Type B pancreatic cell (in vitro differentiated cells): ENCODE measurements around the gene TSPYL4. TPM values are rescaled to one million over a fixed set of nuclear protein-coding genes. Genes with fewer than 3 reads are reported as not detected.

Experiments used
- DNase-seq: peaks from one replicate; pipeline ENCODE4 v3.0.0; 2021; ENCODE audit warnings: mixed read lengths; ENCODE audit not compliant: unreplicated experiment; ENCODE audit errors: extremely low spot score
- H3K27ac Mint-ChIP-seq: 2 replicates; pipeline ENCODE4 v1.8.0; 2021; ENCODE audit warnings: mild to moderate bottlenecking, mixed read lengths
- H3K27me3 Mint-ChIP-seq: 2 replicates; pipeline ENCODE4 v1.8.0; 2021; ENCODE audit warnings: mixed read lengths
- H3K36me3 Mint-ChIP-seq: 2 replicates; pipeline ENCODE4 v1.8.0; 2021; ENCODE audit warnings: mixed read lengths
- H3K4me1 Mint-ChIP-seq: one replicate; pipeline ENCODE4 v1.8.0; 2021; ENCODE audit warnings: mixed read lengths; ENCODE audit not compliant: unreplicated experiment
- H3K4me3 Mint-ChIP-seq: 2 replicates; pipeline ENCODE4 v1.8.0; 2021; ENCODE audit warnings: mild to moderate bottlenecking, mixed read lengths
- H3K9me3 Mint-ChIP-seq: 2 replicates; pipeline ENCODE4 v1.8.0; 2021; ENCODE audit warnings: mixed read lengths
- CTCF ChIP-seq: fragments of 200-600 bp; sonication (generic); conservative IDR thresholded peaks from 2 replicates; pipeline ENCODE4 v1.5.0; 2021; ENCODE audit warnings: antibody characterized with exemption, mild to moderate bottlenecking
- total RNA-seq: library from RNA; stranded (reverse); gene quantifications from 2 replicates; pipeline ENCODE4 v1.2.1, GENCODE V29; 2021; ENCODE audit warnings: low replicate concordance

TSPYL4 gene
- total RNA-seq, 1 donor from 2014 or later = 46.7 TPM

GRCh38 chr6:116268589-116269293 lies 14.9 kb upstream of the TSPYL4 start:
- peak; percentile 94 for TF ChIP-seq CTCF
- Mint-ChIP-seq H3K4me1 (peaks cover 6% of the 10 kb centered on the region), H3K36me3 (peaks cover 18% of the 10 kb centered on the region), H3K9me3 (peaks cover 6% of the 10 kb centered on the region), H3K4me3 (no peak overlapping the region), H3K27me3 (no peaks in the 10 kb centered on the region), H3K27ac (no peak overlapping the region)
- no peak for DNase-seq

DNA sequence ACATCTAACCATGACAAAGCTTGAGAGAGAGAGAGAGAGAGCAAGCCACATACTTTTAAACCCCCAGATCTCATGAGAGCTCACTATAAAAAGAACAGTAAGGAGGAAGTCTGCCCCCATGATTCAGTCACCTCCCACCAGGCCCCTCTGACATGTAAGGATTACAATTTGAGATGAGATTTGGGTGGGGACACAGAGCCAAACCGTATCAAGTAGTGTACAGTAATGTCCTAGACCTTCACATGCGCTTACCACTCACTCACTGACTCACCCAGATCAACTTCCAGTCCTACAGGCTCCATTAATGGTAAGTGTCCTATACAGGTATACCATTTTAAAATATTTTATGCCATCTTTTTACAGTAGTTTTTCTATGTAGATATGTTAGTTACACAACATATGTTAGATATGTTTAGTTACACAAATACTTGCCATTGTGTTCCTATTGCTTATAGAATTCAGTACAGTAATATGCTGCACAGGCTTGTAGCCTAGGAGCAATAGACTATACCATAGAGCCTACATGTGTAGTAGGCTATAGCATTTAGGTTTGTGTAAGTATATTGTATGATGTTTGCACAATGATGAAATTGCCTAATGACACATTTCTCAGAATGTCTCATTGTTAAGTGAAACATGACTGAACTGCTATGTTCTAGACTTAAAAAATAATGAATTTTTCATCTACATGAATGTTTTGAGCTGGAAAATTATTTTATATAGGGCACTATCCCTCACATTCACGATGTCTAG lies 14.1 kb upstream of the TSPYL4 start:
- Mint-ChIP-seq H3K27me3 (no peaks in the 10 kb centered on the region), H3K4me3 (no peak overlapping the region), H3K36me3 (peaks cover 16% of the 10 kb centered on the region), H3K27ac (no peak overlapping the region), H3K4me1 (peaks cover 6% of the 10 kb centered on the region), H3K9me3 (peaks cover 6% of the 10 kb centered on the region)
- no peak for TF ChIP-seq CTCF
- no peak for DNase-seq

DNA sequence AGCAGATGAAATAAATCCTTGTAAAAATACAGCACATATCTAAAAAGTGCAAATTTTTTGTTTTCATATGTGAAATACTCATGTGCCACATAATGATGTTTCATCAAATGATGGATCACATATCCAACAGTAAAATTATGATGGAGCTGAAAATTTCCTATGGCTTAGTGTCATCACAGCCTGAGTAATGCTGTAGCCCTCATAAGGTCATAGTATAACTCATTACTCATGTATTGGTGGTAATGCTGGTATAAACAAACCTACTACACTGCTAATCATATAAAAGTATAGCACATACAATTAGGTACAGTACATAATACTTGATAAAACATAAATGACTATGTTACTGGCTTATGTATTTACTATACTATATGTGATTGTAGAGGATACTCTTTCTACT lies 12.9 kb upstream of the TSPYL4 start:
- DNase-seq = no peak
- H3K36me3 Mint-ChIP-seq = peaks cover 28% of the 10 kb centered on the region
- H3K27ac Mint-ChIP-seq = no peak overlapping the region

DNA sequence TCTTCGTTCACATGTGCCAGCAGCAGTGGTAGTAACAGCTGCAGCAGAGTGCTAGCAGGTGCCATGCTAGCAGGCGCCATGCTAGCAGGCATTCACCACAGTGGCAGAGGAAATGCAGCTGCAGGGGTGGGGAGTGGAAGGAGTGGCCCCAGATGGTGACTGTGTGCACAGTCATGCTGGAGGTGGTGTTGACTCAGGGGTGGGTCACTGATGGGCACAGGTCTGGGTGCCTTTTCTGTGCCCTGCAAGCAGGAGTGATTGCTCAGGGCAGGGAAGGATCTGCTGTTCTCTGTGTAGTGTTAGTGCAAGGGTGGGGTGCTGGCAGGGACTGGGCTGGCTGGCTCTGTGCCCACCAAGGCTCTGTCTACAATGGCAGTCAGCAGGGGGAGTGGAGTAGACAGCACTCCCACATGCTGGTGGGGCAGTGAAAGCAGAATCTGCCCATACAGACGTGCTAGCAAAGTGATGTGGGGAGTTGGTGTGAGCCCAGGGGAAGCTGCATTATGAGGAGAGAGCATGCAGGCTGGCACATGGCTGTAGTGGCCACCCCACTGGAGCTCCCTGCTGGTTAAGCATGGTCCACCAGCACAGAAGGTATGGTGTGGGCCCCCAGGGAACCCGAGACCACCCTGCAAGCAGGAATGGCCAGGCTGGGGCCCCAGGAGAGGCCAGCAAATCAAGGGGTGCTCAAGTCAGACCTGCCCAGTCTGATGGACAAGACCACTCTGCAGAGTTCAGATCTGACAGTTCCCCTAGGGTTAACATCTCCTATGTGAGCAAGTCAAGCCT lies 11.4 kb upstream of the TSPYL4 start:
- TF ChIP-seq CTCF = no peak
- H3K4me3 Mint-ChIP-seq = no peak overlapping the region
- H3K36me3 Mint-ChIP-seq = peaks cover 40% of the 10 kb centered on the region
- H3K27ac Mint-ChIP-seq = no peak overlapping the region
- DNase-seq = no peak
- H3K27me3 Mint-ChIP-seq = no peaks in the 10 kb centered on the region
- peaks cover 14% of the 10 kb centered on the region for H3K9me3 Mint-ChIP-seq
- peaks cover 6% of the 10 kb centered on the region for H3K4me1 Mint-ChIP-seq

More for the DNA sequence above, 12.9 kb upstream of the TSPYL4 start:
- Mint-ChIP-seq H3K4me1 (peaks cover 6% of the 10 kb centered on the region), H3K9me3 (peaks cover 14% of the 10 kb centered on the region), H3K4me3 (no peak overlapping the region), H3K27me3 (no peaks in the 10 kb centered on the region)
- TF ChIP-seq CTCF = no peak

DNA sequence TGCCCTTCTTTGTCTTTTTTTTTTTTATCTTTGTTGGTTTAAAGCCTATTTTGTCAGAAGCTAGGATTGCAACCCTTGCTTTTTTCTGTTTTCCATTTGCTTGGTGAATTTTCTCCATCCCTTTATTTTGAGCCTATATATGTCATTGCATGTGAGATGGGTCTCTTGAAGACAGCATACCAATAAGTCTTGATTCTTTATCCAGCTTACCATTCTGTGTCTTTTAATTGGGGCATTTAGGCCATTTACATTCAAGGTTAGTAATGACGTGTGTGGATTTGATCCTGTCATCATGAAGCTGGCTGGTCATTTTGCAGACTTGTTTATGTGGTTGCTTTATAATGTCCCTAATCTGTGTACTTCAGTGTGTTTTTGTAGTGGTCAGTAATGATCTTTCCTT lies 9.5 kb upstream of the TSPYL4 start:
- Mint-ChIP-seq H3K9me3 (peaks cover 14% of the 10 kb centered on the region), H3K36me3 (peaks cover 48% of the 10 kb centered on the region)

More for the DNA sequence above, 9.5 kb upstream of the TSPYL4 start:
- no peak for DNase-seq
- Mint-ChIP-seq H3K4me1 (peaks cover 1% of the 10 kb centered on the region), H3K27me3 (no peaks in the 10 kb centered on the region), H3K4me3 (no peak overlapping the region), H3K27ac (no peak overlapping the region)
- no peak for TF ChIP-seq CTCF
